Epidermal melanocyte (primary cell): Measurements from ENCODE around the gene ROBO1.

Source experiments
- DNase-seq: peaks from one replicate; pipeline ENCODE4 v3.0.0; 2011; ENCODE audit warnings: low spot score; ENCODE audit not compliant: insufficient read length

ROBO1 gene

DNA sequence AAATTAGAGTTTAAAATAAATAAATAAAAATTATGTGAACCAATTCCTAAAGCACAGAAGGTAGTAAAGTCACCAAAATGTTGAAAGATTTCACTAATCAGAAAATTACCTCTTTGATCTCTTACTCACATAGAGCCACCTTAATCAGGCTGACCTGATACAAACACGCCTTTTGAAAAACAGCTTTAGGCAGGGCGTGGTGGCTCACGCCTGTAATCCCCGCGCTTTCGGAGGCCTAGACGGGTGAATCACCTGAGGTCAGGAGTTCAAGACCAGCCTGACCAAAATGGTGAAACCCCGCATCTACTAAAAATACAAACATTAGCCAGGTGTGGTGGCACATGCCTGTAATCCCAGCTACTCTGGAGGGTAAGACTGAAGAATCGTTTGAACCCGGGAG is 1197.3 kb downstream of the ROBO1 start:
- no peak for DNase-seq

DNA sequence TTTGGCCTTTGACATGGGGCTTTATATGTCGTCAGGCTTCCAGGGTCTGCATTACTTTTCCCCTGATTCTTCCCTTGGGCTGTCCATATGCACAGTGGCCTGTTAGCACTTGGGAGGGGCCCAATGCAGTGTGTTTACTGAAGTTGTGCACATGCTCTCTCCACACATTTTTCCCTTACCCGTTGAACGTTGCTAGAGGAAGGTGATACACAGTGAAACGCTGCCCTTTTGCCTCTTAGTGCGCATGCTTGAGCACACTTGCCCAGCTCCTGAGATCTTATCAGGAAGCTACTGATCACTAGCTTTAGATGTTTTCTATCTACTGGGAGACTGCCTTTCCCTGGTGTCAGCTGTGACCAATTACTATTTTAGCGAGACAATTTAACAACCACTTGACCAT is 1198.0 kb downstream of the ROBO1 start:
- no peak for DNase-seq

DNA sequence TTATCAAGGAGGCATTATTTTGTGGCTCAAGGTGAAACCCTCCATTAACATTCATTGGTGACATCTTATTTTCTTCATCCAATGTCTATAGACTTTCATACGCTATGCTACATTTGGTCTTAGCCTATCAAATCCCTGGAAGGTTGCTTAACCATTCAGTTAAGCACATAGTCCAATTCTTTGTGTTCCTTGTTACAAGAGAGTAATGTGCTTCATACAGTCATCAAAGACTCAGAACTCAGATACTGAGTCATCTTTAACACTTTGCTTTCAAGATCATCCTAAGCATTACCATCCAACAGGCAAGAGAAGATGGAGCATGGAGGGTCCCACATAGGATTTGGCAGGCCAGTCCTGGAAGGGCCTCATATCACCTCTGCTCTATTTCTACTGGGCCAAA is 1202.1 kb downstream of the ROBO1 start:
- no peak for DNase-seq

DNA sequence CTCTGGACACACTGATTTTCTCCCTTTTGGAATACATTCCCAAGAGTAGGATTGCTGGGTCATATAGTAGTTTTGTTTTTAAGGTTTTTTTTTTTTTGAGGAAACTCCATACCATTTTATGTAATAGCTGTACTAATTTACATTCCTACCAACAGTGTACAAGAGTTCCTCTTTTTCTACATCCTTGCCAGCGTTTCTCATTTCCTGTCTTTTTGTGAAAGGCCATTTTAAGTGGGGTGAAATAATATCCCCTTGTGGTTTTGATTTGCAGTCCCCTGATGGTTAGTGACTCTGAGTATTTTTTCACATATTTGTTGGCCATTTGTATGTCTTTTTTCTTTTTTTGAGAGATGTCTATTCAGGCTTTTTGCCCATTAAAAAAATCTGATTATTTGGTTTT is 1205.5 kb downstream of the ROBO1 start:
- DNase-seq = no peak
